Measurements from ENCODE around the gene DFFB. TPM values are rescaled to one million over a fixed set of nuclear protein-coding genes. Genes with fewer than 3 reads are reported as not detected.

The DFFB gene
- total RNA-seq, 1 experiment from 2014 or later: 9.0 TPM

- no peak for TF ChIP-seq ZFX (IDR thresholded peaks at IDR 0.05)
- TF ChIP-seq EZH2phosphoT487 (IDR thresholded peaks at IDR 0.05; ENCODE audit: borderline replicate concordance): no peak
- Histone ChIP-seq H3K27ac (ENCODE audit: low read depth, low read length) (no peak overlapping the region), H4K20me1 (ENCODE audit: insufficient read depth) (no peaks in the 10 kb centered on the region), H3K27me3 (ENCODE audit: insufficient read depth, low read length) (no peaks in the 10 kb centered on the region), H3K9me2 (ENCODE audit: insufficient read depth) (no peaks in the 10 kb centered on the region), H3K9me3 (ENCODE audit: control insufficient read depth in 1 of 2, insufficient read depth in 1 of 2, low read depth in 1 of 2, low read length in 2 of 2) (no peaks in the 10 kb centered on the region), H3K79me2 (ENCODE audit: insufficient read depth, low read length) (no peaks in the 10 kb centered on the region), H3K4me1 (ENCODE audit: control insufficient read depth in 1 of 2, insufficient read depth in 2 of 2, low read length in 2 of 2) (no peaks in the 10 kb centered on the region), H3K4me3 (replicated peaks in 1 of 2; ENCODE audit: low read depth in 1 of 2, low read length in 2 of 2) (no peak overlapping the region), H3K9ac (ENCODE audit: low read length) (no peak overlapping the region), H2AFZ (ENCODE audit: low read depth, low read length, poor library complexity, severe bottlenecking) (no peak overlapping the region), H3K4me2 (ENCODE audit: low read length) (no peak overlapping the region), H3K36me3 (ENCODE audit: control insufficient read depth in 1 of 2, insufficient read depth in 2 of 2, low read length in 2 of 2) (peaks cover 15 to 17% of the 10 kb centered on the region in 2 experiments; a peak in 3 of 4 replicates)
- BruUV-seq (replicated peaks): no TSS peak
- CTCF ChIA-PET: no interaction called here
- RAD21 ChIA-PET (ENCODE audit: low non-redundant PET in 1 of 2, low total read pairs in 2 of 2, uncharacterized antibody in 2 of 2, unreplicated experiment in 2 of 2): no interaction called here
- ATAC-seq: no peak
- intact Hi-C loops (cut with micrococcal nuclease): no loop called here
- POLR2A ChIA-PET: no interaction called here
- no peak for DNase-seq (ENCODE audit: low read depth, low spot score)
Measured at GRCh38 chr1:3885611-3886010, 28.3 kb downstream of the DFFB start.

- no peak overlapping the region for H3K4me3 ChIP-seq (replicated peaks in 1 of 2; ENCODE audit: low read depth in 1 of 2, low read length in 2 of 2)
- ChIA-PET POLR2A (no interaction called here), RAD21 (ENCODE audit: low non-redundant PET in 1 of 2, low total read pairs in 2 of 2, uncharacterized antibody in 2 of 2, unreplicated experiment in 2 of 2) (no interaction called here), CTCF (no interaction called here)
- H3K9me3 ChIP-seq (ENCODE audit: control insufficient read depth in 1 of 2, insufficient read depth in 1 of 2, low read depth in 1 of 2, low read length in 2 of 2): no peaks in the 10 kb centered on the region
- H3K9ac ChIP-seq (ENCODE audit: low read length): no peak overlapping the region
- no peak overlapping the region for H2AFZ ChIP-seq (ENCODE audit: low read depth, low read length, poor library complexity, severe bottlenecking)
- no TSS peak for BruUV-seq (replicated peaks)
- H3K27ac ChIP-seq (ENCODE audit: low read depth, low read length): no peak overlapping the region
- H3K9me2 ChIP-seq (ENCODE audit: insufficient read depth): no peaks in the 10 kb centered on the region
- H3K27me3 ChIP-seq (ENCODE audit: insufficient read depth, low read length): no peaks in the 10 kb centered on the region
- H3K4me1 ChIP-seq (ENCODE audit: control insufficient read depth in 1 of 2, insufficient read depth in 2 of 2, low read length in 2 of 2): no peaks in the 10 kb centered on the region
- intact Hi-C loops (cut with micrococcal nuclease): no loop called here
- 0 out of 2 replicates have a peak, but pooled peaks cover 2% of the 10 kb centered on the region for H3K79me2 ChIP-seq (ENCODE audit: insufficient read depth, low read length)
- peaks cover 17 to 20% of the 10 kb centered on the region in 2 experiments; a peak in 3 of 4 replicates for H3K36me3 ChIP-seq (ENCODE audit: control insufficient read depth in 1 of 2, insufficient read depth in 2 of 2, low read length in 2 of 2)
- no peaks in the 10 kb centered on the region for H4K20me1 ChIP-seq (ENCODE audit: insufficient read depth)
- ATAC-seq: no peak
- no peak for DNase-seq (ENCODE audit: low read depth, low spot score)
- H3K4me2 ChIP-seq (ENCODE audit: low read length): no peak overlapping the region
- TF ChIP-seq CBX3 (IDR thresholded peaks at IDR 0.05; ENCODE audit: low read depth): no peak
- no peak for TF ChIP-seq SIN3A (IDR thresholded peaks at IDR 0.05; ENCODE audit: low read depth)
- TF ChIP-seq RAD21 (IDR thresholded peaks at IDR 0.05; ENCODE audit: low read depth): no peak
- no peak for TF ChIP-seq TCF7L2 (IDR thresholded peaks at IDR 0.05; ENCODE audit: borderline replicate concordance, extremely low read depth, insufficient read depth, insufficient read length)
- TF ChIP-seq CEBPB (IDR thresholded peaks at IDR 0.05; ENCODE audit: low read depth): no peak
- TF ChIP-seq POLR2A (IDR thresholded peaks at IDR 0.05; ENCODE audit: borderline replicate concordance, extremely low read depth, insufficient read depth, insufficient read length): no peak
- TF ChIP-seq EZH2phosphoT487 (IDR thresholded peaks at IDR 0.05; ENCODE audit: borderline replicate concordance): no peak
- no peak for TF ChIP-seq ZFX (IDR thresholded peaks at IDR 0.05)
- TF ChIP-seq ELF1 (IDR thresholded peaks at IDR 0.05; ENCODE audit: borderline replicate concordance, low read depth): no peak
- TF ChIP-seq CTCF (IDR thresholded peaks at IDR 0.05 in 2 of 3, conservative IDR thresholded peaks at IDR 0.05 in 1 of 3; ENCODE audit: borderline replicate concordance in 1 of 3, insufficient read depth in 1 of 3, low read depth in 2 of 3, low read length in 2 of 3): no peak
- no peak for TF ChIP-seq SP1 (IDR thresholded peaks at IDR 0.05; ENCODE audit: low read depth)
- TF ChIP-seq FOSL1 (IDR thresholded peaks at IDR 0.05; ENCODE audit: low read depth): no peak
- no peak for TF ChIP-seq EZH2 (IDR thresholded peaks at IDR 0.05)
- no peak for TF ChIP-seq JUND (IDR thresholded peaks at IDR 0.05)
- no peak for TF ChIP-seq ZBTB33 (IDR thresholded peaks at IDR 0.05; ENCODE audit: extremely low read depth, insufficient replicate concordance, low read length)
Measured at GRCh38 chr1:3886106-3886670, 28.9 kb downstream of the DFFB start.
